H1 (cell line): ENCODE measurements around the gene C16orf46. TPM values are rescaled to one million over a fixed set of nuclear protein-coding genes. Genes with fewer than 3 reads are reported as not detected.

Source experiments
- JUND ChIP-seq: IDR thresholded peaks from 2 replicates; pipeline ENCODE4 v1.6.1; 2011; ENCODE audit warnings: mild to moderate bottlenecking, improper control_type of control experiment, low read length
- POU5F1 ChIP-seq: IDR thresholded peaks from 2 replicates; pipeline ENCODE4 v1.6.1; 2011; ENCODE audit warnings: low read depth, mild to moderate bottlenecking, low read length, moderate library complexity
- RFX5 ChIP-seq: IDR thresholded peaks from 2 replicates; pipeline ENCODE4 v1.6.1; 2011; ENCODE audit warnings: low read depth, low read length, improper control_type of control experiment, borderline replicate concordance
- RXRA ChIP-seq: IDR thresholded peaks from 2 replicates; pipeline ENCODE4 v1.6.1; 2011; ENCODE audit warnings: low read depth, mild to moderate bottlenecking, low read length, moderate library complexity; ENCODE audit not compliant: insufficient read depth
- SP4 ChIP-seq: IDR thresholded peaks from 2 replicates; pipeline ENCODE4 v1.6.1; 2012; ENCODE audit warnings: low read length, inconsistent platforms
- TBP ChIP-seq: IDR thresholded peaks from 2 replicates; pipeline ENCODE4 v1.6.1; 2011; ENCODE audit warnings: low read depth, low read length, improper control_type of control experiment
- polyA plus RNA-seq, 7 experiments: library from polyadenylated mRNA; depleted of rRNA in 3 of 7; stranded (reverse) in 5 of 7; unstranded in 2 of 7; fragments of >200 nt in 5 of 7; fragments of 200-250 nt in 2 of 7; gene quantifications; 1 replicate in 5 of 7; 2 replicates in 1 of 7; 4 replicates in 1 of 7; pipeline versions ENCODE4 v1.2.1 to v1.2.3, GENCODE V29; 2011 to 2013; ENCODE audit warnings: missing spikeins in 2 of 7, mixed read lengths in 2 of 7
- total RNA-seq: library from RNA; stranded (reverse); fragmentation: NEBNext Ultra II Directional; extraction: Animal tissue kit (Norgen Biotek cat#: 25700); gene quantifications from 2 replicates; pipeline ENCODE4 v1.2.1, GENCODE V29; 2021

C16orf46 gene
- total and polyA plus RNA-seq, 2 of the 8 experiments (the other 6 are each of a cell fraction or from before 2014, with no cell fraction given): 0.48 to 0.60 TPM

GRCh38 chr16:81014672-81015071 is 62.4 kb downstream of the C16orf46 start (continued):
- no peak for TF ChIP-seq RFX5
- no peak for TF ChIP-seq TBP
- no peak for TF ChIP-seq SP4
- TF ChIP-seq JUND: no peak
- no peak for TF ChIP-seq RXRA
- no peak for TF ChIP-seq POU5F1
